ENCODE results near the gene ERP44.

- TF ChIP-seq CTCF (IDR thresholded peaks at IDR 0.05; ENCODE audit: low read depth, low read length, poor library complexity, severe bottlenecking): no peak
- no peak for TF ChIP-seq EZH2phosphoT487 (IDR thresholded peaks at IDR 0.05; ENCODE audit: borderline replicate concordance, low read length)
Observed at GRCh38 chr9:100120286-100120685, 21.5 kb upstream of the ERP44 start.

All from DOHH2 (cell line).